GM19372 (cell line): ENCODE measurements around the gene USP8.
"Not testable (repeated sequence)": the region's sequence is repeated elsewhere in the genome, so short reads cannot be mapped to it uniquely, and the experiment has no call there.

Experiments
- ATAC-seq: cut with Tn5 transposase; IDR thresholded peaks from one replicate; pipeline ENCODE4 v1.9.1; 2021; ENCODE audit warnings: mild to moderate bottlenecking, low read depth, moderate library complexity; ENCODE audit not compliant: unreplicated experiment

The USP8 gene

DNA sequence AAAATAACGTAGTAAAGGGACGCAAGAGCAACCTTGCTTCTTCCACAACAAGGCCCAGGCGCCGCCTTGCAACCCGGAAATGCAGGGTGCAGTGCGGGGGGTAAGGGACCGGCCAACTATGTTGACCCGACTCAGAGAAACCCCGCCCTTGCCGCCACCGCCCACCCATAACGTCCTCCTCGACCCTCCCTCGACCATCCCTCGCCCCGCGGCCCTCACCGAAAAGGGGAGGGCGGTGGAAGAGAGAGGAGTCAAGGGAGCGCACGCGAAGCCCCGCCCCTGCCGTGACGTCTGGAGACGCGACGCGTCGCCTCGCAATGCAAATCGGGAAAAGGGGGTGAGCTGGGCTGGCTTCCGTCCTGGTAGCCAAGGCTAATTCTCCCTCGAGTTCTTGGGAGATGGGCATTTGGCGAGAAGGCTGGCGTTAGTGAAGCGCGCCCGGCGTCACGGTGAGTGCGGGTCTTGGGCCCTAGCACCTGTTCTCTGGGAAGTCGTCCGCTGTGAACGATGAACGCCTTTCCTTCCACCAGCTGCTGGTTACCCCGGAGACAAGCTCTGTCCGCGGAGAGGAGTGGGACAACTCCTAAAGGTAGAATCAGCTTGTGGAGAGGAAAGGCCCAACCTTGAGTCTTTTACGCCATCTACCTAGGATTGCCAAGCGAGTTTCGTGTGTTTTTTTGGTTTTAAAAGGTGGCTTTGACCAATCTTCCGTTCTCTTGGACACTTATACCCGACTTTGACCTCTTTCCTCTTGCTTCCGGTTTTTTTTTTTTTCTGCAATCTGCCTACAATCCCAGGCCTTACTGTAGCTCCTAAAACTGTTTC is at the start of gene USP8:
Gene USP8 (plus strand): TSS at position 340 of the 825 bp plus-strand sequence. CDS start 14,669 bp downstream, outside the sequence.
- ATAC-seq: peak; percentile 97

DNA sequence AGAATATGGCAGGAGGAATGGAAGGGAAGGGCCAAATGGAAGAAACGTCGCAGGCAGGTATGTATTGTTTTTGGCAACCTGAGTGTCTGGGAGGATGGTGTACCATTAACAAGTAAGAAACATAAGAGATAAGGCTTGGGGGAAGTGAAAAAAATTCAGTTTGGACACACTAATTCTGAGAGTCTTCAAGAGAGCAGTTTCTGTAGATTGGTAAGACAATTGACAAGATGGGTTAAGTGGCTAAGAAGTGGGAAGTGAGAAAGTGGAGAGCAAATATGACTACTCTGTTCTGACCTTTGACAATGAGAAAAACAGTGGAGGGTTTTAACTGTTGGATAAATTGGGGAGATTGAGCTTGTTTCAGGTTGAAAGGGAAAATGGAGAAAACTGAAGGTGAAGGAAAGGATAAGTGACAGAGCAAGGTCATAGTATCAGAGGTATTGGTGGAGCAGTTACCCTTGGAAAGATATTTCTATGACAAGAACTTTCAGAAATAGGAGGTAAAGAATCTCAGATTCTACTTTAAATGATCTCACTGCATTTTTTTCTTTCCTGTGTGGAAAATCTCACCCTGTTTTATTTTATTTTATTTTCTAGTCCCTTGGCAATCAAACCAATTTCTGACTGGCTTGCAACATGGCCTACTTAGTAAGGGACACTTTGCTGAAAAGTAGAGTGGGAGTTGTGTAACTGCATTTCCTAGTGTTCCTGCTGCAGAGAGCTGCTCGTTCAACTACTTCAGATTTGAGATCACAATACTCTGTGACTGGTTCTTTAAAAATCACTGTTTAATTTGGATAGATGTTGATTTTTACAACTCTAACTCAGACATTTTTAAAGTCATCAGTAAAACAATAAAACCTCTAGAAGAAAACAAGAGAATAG is 46.1 kb upstream of the USP8 start:
- peak; percentile 98 for ATAC-seq

DNA sequence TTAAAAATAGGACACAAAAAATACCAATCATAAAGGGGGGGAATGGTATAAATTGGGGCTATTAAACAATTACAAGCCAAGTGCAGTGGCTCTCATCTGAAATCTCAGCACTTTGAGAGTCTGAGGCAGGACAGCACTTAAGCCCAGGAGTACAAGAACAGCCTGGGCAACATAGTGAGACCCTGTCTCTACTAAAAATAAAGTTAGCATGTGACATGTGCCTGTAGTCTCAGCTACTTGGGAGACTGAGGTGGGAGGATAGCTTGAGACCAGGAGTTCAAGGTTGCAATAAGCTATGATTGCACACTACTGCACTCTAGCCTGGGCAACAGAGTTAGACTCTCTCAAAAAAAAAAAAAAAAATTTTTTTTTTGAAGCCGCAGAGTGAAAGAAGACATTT is 45.4 kb upstream of the USP8 start:
- no peak for ATAC-seq

DNA sequence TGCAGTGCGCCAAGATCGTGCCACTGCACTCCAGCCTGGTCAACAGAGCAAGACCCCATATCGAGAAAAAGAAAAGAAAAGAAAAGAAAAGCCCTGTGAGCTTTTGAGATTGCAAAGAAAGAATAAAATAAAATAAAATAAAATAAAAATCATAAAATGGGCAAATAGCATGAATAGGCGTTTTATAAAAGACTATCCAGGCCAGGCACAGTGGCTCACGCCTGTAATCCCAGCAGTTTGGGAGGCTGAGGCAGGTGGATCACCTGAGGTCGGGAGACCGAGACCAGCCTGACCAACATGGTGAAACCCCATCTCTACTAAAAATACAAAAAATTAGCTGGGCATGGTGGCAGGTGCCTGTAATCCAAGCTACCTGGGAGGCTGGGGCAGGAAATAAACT is 44.8 kb upstream of the USP8 start:
- ATAC-seq: not testable (repeated sequence)

DNA sequence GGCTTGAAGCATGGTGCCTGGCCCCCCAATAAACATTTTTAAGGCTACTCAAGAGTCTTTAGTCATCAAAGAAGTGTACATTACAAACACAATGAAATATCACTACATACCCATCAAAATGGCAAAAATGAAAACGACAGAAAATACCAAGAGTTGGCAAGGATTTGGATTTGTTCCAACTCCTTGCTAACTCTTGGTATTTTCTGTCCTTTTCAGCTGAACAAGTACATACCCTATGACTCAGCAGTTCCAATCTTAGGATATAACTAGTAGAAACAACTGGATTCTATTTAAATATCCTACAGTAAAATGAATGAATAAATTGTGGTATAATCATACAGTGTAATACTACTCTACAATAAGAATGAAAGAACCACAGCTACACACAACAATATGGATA is 44.1 kb upstream of the USP8 start:
- ATAC-seq: no peak

DNA sequence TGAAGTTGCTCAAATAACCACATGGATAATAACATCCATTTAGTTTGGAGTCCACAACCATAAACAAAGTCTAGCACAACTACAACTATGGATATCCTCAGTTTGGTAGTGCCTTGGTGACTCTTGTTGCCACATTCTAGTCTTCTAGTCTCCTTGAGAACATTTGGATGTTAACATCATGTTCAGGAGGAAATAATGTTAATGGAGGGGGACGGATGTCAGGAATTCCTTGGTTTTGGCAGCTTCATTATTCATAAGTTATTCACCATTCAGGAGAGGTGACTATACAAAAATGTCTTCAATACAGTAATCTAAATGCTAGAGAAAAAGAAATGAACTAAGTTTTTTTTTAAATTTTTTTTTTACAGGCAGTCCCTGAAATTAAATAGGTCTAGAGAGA is 42.8 kb upstream of the USP8 start:
- ATAC-seq: no peak

DNA sequence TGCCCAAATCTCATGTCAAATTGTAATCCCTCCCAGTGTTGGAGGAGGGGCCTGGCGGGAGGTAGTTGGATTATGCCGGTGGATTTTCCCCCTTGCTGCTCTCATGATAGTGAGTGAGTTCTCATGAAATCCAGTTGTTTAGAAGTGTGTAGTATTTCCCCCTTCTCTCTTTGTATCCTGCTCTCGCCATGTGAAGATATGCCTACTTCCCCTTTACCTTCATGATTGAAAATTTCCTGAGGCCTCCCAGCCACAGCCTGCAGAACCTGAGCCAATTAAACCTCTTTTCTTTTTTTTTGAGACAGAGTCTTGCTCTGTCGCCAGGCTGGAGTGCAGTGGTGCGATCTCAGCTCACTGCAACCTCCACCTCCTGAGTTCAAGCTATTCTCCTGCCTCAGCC is 41.8 kb upstream of the USP8 start:
- not testable (repeated sequence) for ATAC-seq

DNA sequence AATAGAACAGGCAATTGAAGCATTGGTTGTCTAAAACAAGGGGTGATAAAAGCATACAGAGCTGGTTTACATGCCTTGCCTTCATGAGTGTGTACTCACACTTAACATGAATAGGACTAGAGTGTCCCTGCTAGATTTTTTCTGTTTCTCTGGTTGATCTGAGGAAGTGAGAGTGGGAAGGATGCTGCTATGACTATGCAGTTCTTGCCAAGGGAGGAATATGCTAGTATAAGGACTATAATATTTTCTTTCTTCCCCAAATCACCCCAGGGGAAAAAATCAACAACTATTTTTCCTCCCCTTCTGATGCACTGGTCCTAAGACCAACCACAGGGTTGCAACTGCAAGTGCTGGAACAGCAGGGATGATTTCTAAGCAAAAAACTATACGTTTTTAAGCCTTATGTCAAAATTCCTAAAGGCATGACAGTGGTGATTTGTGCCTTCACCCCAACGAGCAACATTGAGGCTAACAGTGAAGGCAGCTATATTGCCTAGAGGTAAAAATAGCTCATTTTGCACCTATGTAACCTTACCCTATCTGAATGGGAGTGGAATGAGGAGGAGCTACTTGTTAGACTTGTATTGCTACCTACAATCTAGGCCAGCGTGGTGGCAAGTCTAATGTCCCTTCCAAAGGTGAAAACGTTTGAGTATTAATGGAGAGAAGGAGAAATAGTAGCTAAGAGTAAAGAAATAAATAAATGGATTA is 33.5 kb upstream of the USP8 start:
- ATAC-seq: peak; percentile 65

DNA sequence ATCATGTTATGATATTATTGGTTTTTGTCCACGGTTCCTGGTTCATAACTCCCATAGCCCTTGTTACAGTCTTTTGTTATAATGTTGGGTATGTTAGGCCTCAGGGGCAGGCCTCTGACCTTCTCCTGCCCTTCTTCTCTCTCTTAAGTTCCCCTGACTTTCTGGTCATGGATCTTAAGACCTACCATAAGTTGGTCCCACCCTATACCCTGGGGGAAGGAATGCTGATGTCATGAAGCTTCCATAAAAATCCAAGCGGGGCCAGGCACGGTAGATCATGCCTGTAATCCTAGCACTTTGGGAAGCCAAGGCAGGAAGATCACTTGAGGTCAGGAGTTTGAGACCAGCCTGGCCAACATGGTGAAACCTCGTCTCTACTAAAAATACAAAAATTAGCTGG is 32.6 kb upstream of the USP8 start:
- ATAC-seq: not testable (repeated sequence)

DNA sequence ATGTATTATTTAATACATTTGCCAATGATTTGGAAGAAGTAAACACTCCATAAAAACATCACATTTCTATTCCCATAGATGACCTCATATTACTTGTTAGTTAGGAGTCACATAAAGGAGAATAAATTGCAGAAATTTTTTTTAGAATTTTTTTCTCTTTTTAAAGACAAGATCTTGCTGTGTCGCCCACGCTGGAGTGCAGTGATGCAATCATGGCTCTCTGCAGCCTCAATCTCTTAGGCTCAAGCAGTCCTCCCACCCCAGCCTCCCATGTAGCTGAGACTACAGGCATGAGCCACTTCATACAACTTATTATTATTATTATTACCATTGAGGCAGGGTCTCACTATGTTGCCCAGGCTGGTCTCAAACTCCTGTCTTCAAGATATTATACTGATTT is 12.3 kb upstream of the USP8 start:
- no peak for ATAC-seq

DNA sequence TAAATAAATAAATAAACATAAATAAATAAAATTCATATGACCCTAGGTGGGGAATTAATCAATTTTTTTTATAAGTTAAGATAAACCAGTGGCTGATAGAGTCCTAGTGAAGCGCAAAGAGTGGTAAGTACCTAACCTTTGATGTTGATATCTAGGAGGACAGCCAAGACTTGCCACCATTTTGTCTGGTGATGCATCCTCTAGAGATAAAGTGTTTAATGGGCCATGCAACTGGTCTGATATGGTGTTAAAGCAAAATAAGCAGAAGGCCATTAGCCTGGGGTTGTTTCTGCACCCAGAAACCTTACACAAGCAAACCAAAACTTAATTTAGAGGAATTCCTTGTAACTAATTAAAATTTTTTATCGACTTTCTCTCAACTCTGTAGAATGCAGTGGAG is 9.6 kb upstream of the USP8 start:
- ATAC-seq: no peak

DNA sequence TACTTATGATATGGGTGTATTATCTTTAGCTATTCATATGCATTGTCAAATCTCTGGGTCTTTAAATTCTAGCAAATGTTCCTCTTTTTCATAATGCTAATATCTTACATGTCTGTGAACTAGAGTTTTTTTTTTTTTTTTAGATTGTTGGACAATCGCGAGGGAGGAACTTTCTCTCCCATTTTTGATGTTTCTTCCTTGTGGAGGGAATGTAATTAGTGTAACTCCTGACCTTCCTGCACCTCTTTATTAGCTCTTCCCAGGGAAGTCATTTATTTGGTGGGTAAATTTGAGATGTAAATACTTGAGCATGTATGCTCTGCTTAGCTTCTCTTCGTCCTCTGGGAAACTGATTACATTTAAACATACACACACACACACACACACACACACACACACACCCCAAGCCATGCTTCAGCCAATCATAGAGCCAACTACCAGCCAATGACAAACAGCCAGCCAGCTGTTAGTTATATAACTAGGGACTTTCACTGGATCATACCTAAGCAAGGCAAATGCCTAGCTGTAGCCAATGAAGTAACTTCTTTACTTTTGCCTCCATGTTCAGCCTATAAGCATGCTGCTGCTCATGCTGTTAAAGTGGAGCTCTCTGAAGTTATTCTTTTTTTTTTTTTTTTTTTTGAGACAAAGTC is 8.3 kb upstream of the USP8 start:
- no peak for ATAC-seq

DNA sequence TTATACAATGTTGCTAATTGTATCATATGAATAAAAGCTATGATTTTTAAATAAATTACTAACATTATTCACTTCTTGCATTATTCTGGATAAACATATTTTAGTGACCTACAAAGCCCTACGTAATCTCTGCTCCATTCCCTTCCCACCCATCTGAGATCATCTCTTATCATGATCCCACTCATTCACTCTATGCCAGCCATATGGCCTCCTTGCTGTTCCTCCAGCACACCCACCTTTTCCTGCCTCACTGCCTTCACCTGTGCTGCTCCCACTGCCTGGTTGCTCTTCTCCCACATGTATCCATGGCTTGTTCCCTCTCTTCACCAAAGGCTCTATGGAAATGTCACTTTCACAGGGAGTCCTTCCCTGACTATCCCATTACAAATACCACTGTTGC is 7.3 kb upstream of the USP8 start:
- no peak for ATAC-seq

DNA sequence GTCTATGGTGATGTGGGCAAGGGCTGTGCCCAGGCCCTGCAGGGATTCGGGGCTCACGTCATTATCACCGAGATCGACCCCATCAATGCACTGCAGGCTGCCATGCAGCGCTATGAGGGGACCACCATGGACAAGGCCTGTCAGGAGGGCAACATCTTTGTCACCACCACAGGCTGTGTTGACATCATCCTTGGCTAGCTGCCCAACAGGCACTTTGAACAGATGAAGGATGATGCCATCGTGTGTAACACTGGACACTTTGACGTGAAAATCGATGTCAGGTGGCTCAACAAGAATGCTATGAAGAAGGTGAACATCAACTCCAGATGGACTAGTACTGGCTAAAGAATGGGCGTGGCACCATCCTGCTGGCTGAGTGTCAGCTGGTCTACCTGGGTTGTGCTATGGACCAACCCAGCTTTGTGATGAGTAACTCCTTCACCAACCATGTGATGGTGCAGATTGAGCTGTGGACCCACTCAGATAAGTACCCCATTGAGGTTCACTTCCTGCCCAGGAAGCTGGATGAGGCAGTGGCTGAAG is 6.1 kb upstream of the USP8 start:
- no peak for ATAC-seq

DNA sequence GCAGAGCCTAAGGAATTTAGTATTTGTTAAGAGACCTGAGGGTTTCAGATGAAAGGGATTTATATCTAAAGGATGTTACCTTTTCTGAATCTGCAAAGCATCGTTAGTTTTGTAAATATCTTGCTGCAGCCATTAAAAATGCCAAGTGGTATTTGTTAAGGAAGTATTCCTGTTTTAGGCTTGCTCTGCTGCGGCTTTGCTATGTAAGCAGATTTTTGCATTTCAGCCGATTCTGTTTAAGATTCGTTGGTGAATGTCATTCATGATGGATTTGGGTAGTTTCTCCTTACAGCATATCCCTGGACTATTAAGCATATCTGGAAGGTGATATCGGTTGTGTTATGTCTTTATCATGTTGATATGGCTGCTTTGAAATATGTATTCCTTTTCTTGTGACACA is 1.0 kb downstream of the USP8 start:
- ATAC-seq: no peak

DNA sequence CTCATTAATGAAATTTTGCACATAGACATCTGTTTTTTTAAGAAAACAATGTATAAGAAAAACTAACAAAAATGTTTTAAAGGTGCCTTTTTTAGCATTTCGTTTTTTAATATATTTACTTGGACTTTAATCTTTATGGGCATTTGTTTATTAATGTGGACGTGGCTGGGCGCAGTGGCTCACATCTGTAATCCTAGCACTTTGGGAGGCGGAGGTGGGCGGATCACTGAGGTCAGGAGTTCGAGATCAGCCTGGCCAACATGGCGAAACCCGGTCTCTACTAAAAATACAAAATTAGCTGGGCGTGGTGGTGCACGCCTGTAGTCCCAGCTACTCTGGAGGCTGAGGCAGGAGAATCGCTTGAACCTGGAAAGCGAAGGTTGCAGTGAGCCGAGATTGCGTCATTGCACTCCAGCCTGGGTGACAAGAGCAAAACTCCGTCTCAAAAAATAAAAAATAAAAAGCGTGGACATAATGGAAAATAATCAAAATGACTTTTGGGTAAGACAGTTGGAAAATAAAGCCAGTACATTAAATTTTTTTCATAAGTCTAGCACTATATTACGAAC is 1.6 kb downstream of the USP8 start:
- ATAC-seq: not testable (repeated sequence)

DNA sequence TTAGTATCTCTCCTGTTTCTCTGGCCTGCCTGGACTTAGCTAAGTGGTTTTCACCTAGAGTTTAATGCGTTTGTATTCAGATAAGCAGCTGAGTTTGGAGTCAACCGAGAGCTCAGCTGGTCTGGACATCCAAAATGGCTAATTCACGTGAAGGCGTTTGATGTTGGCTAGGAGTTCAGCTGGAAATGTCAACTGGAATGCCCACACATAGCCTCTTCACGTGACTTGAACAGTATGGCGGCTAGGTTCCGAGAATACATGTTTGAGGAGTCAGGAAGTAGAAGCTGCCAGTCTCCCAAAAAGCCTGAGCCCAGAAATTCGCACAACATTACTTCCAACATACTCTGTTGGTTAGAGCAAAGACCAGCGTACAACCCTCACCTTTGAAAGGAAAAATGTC is 2.2 kb downstream of the USP8 start:
- ATAC-seq: no peak

DNA sequence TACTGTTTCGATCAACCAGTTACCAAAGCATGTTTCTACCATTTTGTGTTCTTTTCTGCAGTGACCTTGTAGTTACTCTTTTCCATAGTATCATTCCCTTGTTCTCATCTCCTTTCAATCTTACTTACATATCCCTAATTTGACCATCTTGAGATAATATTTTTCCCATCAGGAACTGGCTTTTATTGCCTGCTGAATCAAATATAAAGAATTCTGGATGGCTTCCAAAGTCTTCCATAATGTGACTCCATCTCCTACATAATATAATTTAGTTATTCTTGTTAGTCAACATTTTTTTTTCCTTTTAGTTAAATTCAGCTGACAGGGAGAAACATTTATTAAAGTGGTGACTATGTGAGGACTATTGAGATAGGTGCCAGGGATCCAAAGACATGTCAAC is 7.0 kb downstream of the USP8 start:
- ATAC-seq: no peak

DNA sequence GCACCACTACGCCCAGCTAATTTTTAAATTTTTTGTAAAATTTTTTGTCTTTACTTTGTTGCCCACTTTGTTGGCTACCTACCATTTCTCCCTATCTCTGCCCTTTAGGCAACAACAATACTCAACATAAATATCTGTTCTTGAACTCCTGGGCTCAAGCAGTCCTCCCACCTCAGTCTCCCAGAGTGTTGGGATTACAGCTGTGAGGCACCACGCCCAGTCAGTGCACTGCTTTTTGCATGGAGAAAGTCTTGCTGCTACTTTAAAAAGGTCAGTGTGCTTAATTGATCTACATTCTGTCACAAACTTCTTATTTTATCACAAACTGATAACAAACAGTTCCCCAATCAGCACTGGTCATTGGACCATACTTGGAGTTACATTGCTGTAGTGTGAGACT is 8.0 kb downstream of the USP8 start:
- ATAC-seq: no peak

DNA sequence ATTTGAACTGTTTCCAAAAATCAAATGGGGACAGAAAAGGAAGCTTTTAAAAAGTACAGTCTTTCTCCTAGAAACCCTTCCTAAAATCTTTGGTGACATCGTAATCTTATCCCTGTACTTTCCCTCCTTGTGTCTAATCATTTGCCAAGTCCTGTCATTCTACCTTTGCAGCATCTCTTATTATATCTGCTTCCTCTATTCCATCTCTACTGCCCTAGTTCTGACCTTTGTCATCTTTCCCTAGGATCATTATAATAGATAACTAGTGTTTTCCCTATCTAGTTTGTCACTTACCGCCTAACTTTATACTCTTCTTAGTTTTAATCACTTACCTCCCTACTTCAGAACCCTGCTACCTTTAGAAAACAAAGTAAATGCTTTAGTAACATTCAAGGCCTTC is 11.6 kb downstream of the USP8 start:
- ATAC-seq: no peak
